HCT116 (cell line): ENCODE results near the gene FAM110A. TPM values are rescaled to one million over a fixed set of nuclear protein-coding genes. Genes with fewer than 3 reads are reported as not detected.
"Not testable (repeated sequence)": the region's sequence is repeated elsewhere in the genome, so short reads cannot be mapped to it uniquely, and the experiment has no call there.

Source experiments
- ATAC-seq: fragments of 200-7000 bp; cut with Tn5 transposase; 2 replicates; pipeline ENCODE4 v1.9.1; 2020; ENCODE audit warnings: mild to moderate bottlenecking, moderate library complexity
- BruUV-seq: library from RNA; stranded (reverse); fragments of 400-500 nt; replicated peaks from 2 replicates; lab custom pipeline; 2021; lab: Mats Ljungman, UMichigan
- CTCF ChIA-PET: fragments of 300-600 bp; sonication (Branson Sonifier 250); formaldehyde crosslinking; loops from one replicate; lab custom pipeline; 2021; ENCODE audit warnings: antibody characterized with exemption; lab: Charles Lee
- POLR2A ChIA-PET: fragments of 300-600, 350-600 bp; sonication (Branson Sonifier 250); formaldehyde crosslinking; loops from one replicate; lab custom pipeline; 2021; ENCODE audit warnings: antibody characterized with exemption; lab: Charles Lee
- RAD21 ChIA-PET, 2 experiments: fragments of 300-600 bp; sonication (Branson Sonifier 250); formaldehyde crosslinking; loops; one replicate each; lab custom pipeline; 2023; ENCODE audit warnings: low total read pairs in 2 of 2; ENCODE audit not compliant: uncharacterized antibody in 2 of 2, unreplicated experiment in 2 of 2, low non-redundant PET in 1 of 2; lab: Charles Lee
- DNase-seq: peaks from one replicate; pipeline ENCODE4 v3.0.0-alpha.2; 2010; ENCODE audit warnings: low read depth, low spot score
- H2AFZ ChIP-seq: fragments of 200-600 bp; shearing (Covaris generic), sonication (generic); 2 replicates; pipeline ENCODE4 v1.6.1; 2017; ENCODE audit warnings: low read depth, mixed run types, mixed read lengths, antibody characterized with exemption, low read length; ENCODE audit not compliant: poor library complexity, severe bottlenecking
- H3K27ac ChIP-seq: 2 replicates; pipeline ENCODE4 v1.5.1; 2012; ENCODE audit warnings: low read depth, low read length
- H3K27me3 ChIP-seq: fragments of 200-600 bp; sonication (generic); 2 replicates; pipeline ENCODE4 v1.6.1; 2016; ENCODE audit warnings: mixed run types, low read length, mixed read lengths; ENCODE audit not compliant: insufficient read depth
- H3K36me3 ChIP-seq, 2 experiments: fragments of 200-500 bp in 1 of 2; fragments of 200-600 bp in 1 of 2; sonication (Bioruptor generic) in 1 of 2; sonication (generic) in 1 of 2; 2 replicates each; pipeline versions ENCODE4 v1.5.1 to v1.6.1; 2014 to 2016; ENCODE audit warnings: low read length in 2 of 2, inconsistent platforms in 1 of 2, mixed read lengths in 1 of 2, mixed run types in 1 of 2; ENCODE audit not compliant: insufficient read depth in 2 of 2, control insufficient read depth in 1 of 2
- H3K4me1 ChIP-seq, 2 experiments: fragments of 200-600 bp in 1 of 2; sonication (generic) in 1 of 2; 2 replicates each; pipeline versions ENCODE4 v1.5.1 to v1.6.1; 2012 to 2017; ENCODE audit warnings: low read length in 2 of 2, inconsistent platforms in 1 of 2, mild to moderate bottlenecking in 1 of 2, mixed read lengths in 1 of 2, mixed run types in 1 of 2, moderate library complexity in 1 of 2; ENCODE audit not compliant: insufficient read depth in 2 of 2, control insufficient read depth in 1 of 2
- H3K4me2 ChIP-seq: fragments of 200-600 bp; sonication (generic); 2 replicates; pipeline ENCODE4 v1.6.1; 2017; ENCODE audit warnings: mixed run types, low read length, mixed read lengths
- H3K4me3 ChIP-seq, 2 experiments: fragments of 200-600 bp in 1 of 2; sonication (generic) in 1 of 2; replicated peaks in 1 of 2; 2 replicates each; pipeline ENCODE4 v1.5.1; 2011 to 2016; ENCODE audit warnings: low read length in 2 of 2, control low read depth in 1 of 2, low read depth in 1 of 2, mild to moderate bottlenecking in 1 of 2, mixed read lengths in 1 of 2, mixed run types in 1 of 2
- H3K79me2 ChIP-seq: fragments of 200-600 bp; sonication (generic); 2 replicates; pipeline ENCODE4 v1.6.1; 2017; ENCODE audit warnings: mild to moderate bottlenecking, mixed run types, low read length, moderate library complexity, mixed read lengths; ENCODE audit not compliant: insufficient read depth
- H3K9ac ChIP-seq: fragments of 200-600 bp; sonication (generic); 2 replicates; pipeline ENCODE4 v1.6.1; 2016; ENCODE audit warnings: low read length, mixed read lengths
- H3K9me2 ChIP-seq: fragments of 200-600 bp; sonication (generic), shearing (Covaris generic); 2 replicates; pipeline ENCODE4 v1.6.1; 2017; ENCODE audit warnings: mixed run types, mild to moderate bottlenecking, moderate library complexity; ENCODE audit not compliant: insufficient read depth
- H3K9me3 ChIP-seq, 2 experiments: fragments of 200-500 bp in 1 of 2; fragments of 200-600 bp in 1 of 2; sonication (Bioruptor generic) in 1 of 2; sonication (generic) in 1 of 2; 2 replicates each; pipeline ENCODE4 v1.6.1; 2014 to 2017; ENCODE audit warnings: low read length in 2 of 2, mixed read lengths in 2 of 2, inconsistent platforms in 1 of 2, low read depth in 1 of 2, mild to moderate bottlenecking in 1 of 2, mixed run types in 1 of 2, moderate library complexity in 1 of 2; ENCODE audit not compliant: control insufficient read depth in 1 of 2, insufficient read depth in 1 of 2
- H4K20me1 ChIP-seq: fragments of 200-600 bp; sonication (generic), shearing (Covaris generic); 2 replicates; pipeline ENCODE4 v1.6.1; 2017; ENCODE audit warnings: mixed run types, mild to moderate bottlenecking, moderate library complexity; ENCODE audit not compliant: insufficient read depth
- CEBPB ChIP-seq: IDR thresholded peaks from 2 replicates; pipeline ENCODE4 v1.6.1; 2012; ENCODE audit warnings: low read depth
- EGR1 ChIP-seq: IDR thresholded peaks from 2 replicates; pipeline ENCODE4 v1.6.1; 2012; ENCODE audit warnings: low read depth
- ELF1 ChIP-seq: IDR thresholded peaks from 2 replicates; pipeline ENCODE4 v1.6.1; 2012; ENCODE audit warnings: low read depth, borderline replicate concordance
- EZH2 ChIP-seq: fragments of 200-600 bp; sonication (generic); IDR thresholded peaks from 2 replicates; pipeline ENCODE4 v1.6.1; 2017; ENCODE audit warnings: antibody characterized with exemption, mixed run types
- FOSL1 ChIP-seq: IDR thresholded peaks from 2 replicates; pipeline ENCODE4 v1.6.1; 2012; ENCODE audit warnings: low read depth
- JUND ChIP-seq: IDR thresholded peaks from 2 replicates; pipeline ENCODE4 v1.6.1; 2012
- POLR2AphosphoS5 ChIP-seq: IDR thresholded peaks from 2 replicates; pipeline ENCODE4 v1.6.1; 2011; ENCODE audit warnings: mild to moderate bottlenecking, low read depth, low read length, moderate library complexity
- SRF ChIP-seq: IDR thresholded peaks from 2 replicates; pipeline ENCODE4 v1.6.1; 2012; ENCODE audit warnings: low read depth
- YY1 ChIP-seq: IDR thresholded peaks from 2 replicates; pipeline ENCODE4 v1.6.1; 2011; ENCODE audit warnings: low read length, low read depth, moderate library complexity, mild to moderate bottlenecking; ENCODE audit not compliant: insufficient replicate concordance; ENCODE audit errors: extremely low read depth
- ZFX ChIP-seq: fragments of 450-650 bp; IDR thresholded peaks from 2 replicates; pipeline ENCODE4 v1.6.1; 2017
- intact Hi-C: fragments of 100-400 bp; cut with micrococcal nuclease; formaldehyde crosslinking; loops from 2 replicates; pipeline ENCODE4 v1.10.0; 2022
- total RNA-seq: library from RNA; stranded (reverse); gene quantifications from one replicate; pipeline ENCODE4 v1.2.1, GENCODE V29; 2021; ENCODE audit not compliant: unreplicated experiment
- TF ChIP-seq, protein P1 (sequence below): IDR thresholded peaks from 2 replicates; pipeline ENCODE4 v1.6.1; 2012; ENCODE audit warnings: low read depth
- TF ChIP-seq, protein P2 (sequence below): IDR thresholded peaks from 2 replicates; pipeline ENCODE4 v1.6.1; 2012
- TF ChIP-seq, protein P3 (sequence below), 3 experiments: fragments of 200-600 bp in 1 of 3; sonication (generic) in 1 of 3; IDR thresholded peaks in 2 of 3; conservative IDR thresholded peaks in 1 of 3; 2 replicates each; pipeline ENCODE4 v1.5.1; 2012 to 2017; ENCODE audit warnings: low read depth in 2 of 3, low read length in 2 of 3, antibody characterized with exemption in 1 of 3, borderline replicate concordance in 1 of 3, control low read depth in 1 of 3, mild to moderate bottlenecking in 1 of 3, mixed read lengths in 1 of 3, mixed run types in 1 of 3, moderate library complexity in 1 of 3; ENCODE audit not compliant: insufficient read depth in 1 of 3
- TF ChIP-seq, protein P4 (sequence below): IDR thresholded peaks from 2 replicates; pipeline ENCODE4 v1.6.1; 2011; ENCODE audit warnings: mild to moderate bottlenecking, low read length, moderate library complexity; ENCODE audit not compliant: insufficient replicate concordance; ENCODE audit errors: extremely low read depth

Gene FAM110A
- total RNA-seq, 1 experiment from 2014 or later, result 26.4 TPM

DNA sequence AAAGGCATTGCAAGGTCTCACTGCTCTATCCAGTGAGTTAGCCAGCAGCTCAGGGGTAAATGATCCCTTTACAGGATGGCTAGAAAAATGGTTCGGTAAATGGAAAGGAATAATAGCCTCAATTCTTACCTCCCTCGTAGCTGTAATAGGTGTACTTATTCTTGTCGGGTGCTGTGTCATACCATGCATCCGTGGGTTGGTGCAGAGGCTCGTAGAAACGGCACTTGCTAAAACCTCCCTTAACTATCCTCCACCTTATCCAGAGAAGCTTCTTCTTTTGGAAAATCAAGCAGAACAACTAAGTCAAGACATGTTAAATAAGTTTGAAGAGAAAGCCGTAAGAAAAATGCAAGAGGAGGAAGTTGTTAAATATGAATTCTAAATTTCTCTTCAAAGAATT lies 33.5 kb upstream of the FAM110A start:
- POLR2A ChIA-PET, intact Hi-C loops, H3K4me3 ChIP-seq, H4K20me1 ChIP-seq, H3K9me3 ChIP-seq, H3K9me2 ChIP-seq, H2AFZ ChIP-seq, H3K9ac ChIP-seq, ATAC-seq, H3K4me2 ChIP-seq, RAD21 ChIA-PET, H3K4me1 ChIP-seq, H3K27me3 ChIP-seq, BruUV-seq, H3K36me3 ChIP-seq, H3K79me2 ChIP-seq, CTCF ChIA-PET, DNase-seq, H3K27ac ChIP-seq: not testable (repeated sequence)

DNA sequence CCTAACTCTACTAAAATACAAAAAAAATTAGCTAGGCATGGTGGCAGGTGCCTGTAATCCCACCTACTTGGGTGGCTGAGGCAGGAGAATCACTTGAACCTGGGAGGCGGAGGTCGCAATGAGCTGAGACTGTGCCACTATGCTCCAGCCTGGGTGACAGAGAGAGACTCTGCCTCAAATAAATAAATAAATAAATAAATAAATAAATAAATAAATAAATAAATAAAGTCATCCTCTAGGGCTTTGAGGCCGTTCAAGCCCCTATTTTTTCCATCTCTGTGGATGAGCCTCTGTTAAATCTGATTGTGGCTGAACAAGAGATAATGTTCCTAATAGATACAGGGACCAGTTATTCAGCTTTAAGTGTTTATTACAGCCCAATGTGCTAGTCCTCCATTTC lies 31.8 kb upstream of the FAM110A start:
- CTCF ChIA-PET, result no interaction called here
- TF ChIP-seq EZH2 (no peak), CEBPB (no peak), FOSL1 (no peak), POLR2AphosphoS5 (no peak), ZFX (no peak), EGR1 (no peak), JUND (no peak), SRF (no peak), YY1 (no peak), ELF1 (no peak)
- TF ChIP-seq, protein P1, sequence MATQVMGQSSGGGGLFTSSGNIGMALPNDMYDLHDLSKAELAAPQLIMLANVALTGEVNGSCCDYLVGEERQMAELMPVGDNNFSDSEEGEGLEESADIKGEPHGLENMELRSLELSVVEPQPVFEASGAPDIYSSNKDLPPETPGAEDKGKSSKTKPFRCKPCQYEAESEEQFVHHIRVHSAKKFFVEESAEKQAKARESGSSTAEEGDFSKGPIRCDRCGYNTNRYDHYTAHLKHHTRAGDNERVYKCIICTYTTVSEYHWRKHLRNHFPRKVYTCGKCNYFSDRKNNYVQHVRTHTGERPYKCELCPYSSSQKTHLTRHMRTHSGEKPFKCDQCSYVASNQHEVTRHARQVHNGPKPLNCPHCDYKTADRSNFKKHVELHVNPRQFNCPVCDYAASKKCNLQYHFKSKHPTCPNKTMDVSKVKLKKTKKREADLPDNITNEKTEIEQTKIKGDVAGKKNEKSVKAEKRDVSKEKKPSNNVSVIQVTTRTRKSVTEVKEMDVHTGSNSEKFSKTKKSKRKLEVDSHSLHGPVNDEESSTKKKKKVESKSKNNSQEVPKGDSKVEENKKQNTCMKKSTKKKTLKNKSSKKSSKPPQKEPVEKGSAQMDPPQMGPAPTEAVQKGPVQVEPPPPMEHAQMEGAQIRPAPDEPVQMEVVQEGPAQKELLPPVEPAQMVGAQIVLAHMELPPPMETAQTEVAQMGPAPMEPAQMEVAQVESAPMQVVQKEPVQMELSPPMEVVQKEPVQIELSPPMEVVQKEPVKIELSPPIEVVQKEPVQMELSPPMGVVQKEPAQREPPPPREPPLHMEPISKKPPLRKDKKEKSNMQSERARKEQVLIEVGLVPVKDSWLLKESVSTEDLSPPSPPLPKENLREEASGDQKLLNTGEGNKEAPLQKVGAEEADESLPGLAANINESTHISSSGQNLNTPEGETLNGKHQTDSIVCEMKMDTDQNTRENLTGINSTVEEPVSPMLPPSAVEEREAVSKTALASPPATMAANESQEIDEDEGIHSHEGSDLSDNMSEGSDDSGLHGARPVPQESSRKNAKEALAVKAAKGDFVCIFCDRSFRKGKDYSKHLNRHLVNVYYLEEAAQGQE, result no peak
- TF ChIP-seq, protein P2, sequence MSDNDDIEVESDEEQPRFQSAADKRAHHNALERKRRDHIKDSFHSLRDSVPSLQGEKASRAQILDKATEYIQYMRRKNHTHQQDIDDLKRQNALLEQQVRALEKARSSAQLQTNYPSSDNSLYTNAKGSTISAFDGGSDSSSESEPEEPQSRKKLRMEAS, result no peak
- TF ChIP-seq, protein P3, sequence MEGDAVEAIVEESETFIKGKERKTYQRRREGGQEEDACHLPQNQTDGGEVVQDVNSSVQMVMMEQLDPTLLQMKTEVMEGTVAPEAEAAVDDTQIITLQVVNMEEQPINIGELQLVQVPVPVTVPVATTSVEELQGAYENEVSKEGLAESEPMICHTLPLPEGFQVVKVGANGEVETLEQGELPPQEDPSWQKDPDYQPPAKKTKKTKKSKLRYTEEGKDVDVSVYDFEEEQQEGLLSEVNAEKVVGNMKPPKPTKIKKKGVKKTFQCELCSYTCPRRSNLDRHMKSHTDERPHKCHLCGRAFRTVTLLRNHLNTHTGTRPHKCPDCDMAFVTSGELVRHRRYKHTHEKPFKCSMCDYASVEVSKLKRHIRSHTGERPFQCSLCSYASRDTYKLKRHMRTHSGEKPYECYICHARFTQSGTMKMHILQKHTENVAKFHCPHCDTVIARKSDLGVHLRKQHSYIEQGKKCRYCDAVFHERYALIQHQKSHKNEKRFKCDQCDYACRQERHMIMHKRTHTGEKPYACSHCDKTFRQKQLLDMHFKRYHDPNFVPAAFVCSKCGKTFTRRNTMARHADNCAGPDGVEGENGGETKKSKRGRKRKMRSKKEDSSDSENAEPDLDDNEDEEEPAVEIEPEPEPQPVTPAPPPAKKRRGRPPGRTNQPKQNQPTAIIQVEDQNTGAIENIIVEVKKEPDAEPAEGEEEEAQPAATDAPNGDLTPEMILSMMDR (IDR thresholded peaks at IDR 0.05 in 2 of 3, conservative IDR thresholded peaks at IDR 0.05 in 1 of 3; ENCODE audit: borderline replicate concordance in 1 of 3, insufficient read depth in 1 of 3, low read depth in 2 of 3, low read length in 2 of 3), result no peak
- TF ChIP-seq, protein P4, sequence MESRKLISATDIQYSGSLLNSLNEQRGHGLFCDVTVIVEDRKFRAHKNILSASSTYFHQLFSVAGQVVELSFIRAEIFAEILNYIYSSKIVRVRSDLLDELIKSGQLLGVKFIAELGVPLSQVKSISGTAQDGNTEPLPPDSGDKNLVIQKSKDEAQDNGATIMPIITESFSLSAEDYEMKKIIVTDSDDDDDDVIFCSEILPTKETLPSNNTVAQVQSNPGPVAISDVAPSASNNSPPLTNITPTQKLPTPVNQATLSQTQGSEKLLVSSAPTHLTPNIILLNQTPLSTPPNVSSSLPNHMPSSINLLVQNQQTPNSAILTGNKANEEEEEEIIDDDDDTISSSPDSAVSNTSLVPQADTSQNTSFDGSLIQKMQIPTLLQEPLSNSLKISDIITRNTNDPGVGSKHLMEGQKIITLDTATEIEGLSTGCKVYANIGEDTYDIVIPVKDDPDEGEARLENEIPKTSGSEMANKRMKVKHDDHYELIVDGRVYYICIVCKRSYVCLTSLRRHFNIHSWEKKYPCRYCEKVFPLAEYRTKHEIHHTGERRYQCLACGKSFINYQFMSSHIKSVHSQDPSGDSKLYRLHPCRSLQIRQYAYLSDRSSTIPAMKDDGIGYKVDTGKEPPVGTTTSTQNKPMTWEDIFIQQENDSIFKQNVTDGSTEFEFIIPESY, result no peak

More for the DNA sequence above, 31.8 kb upstream of the FAM110A start:
- H3K9me2 ChIP-seq, result no peaks in the 10 kb centered on the region
- H3K9me3 ChIP-seq, result peaks cover 5 to 14% of the 10 kb centered on the region in 2 experiments; a peak in 2 of 4 replicates
- no peaks in the 10 kb centered on the region for H4K20me1 ChIP-seq
- no TSS peak for BruUV-seq
- no peaks in the 10 kb centered on the region for H3K4me1 ChIP-seq
- DNase-seq (no peak), ATAC-seq (no peak)
- no peaks in the 10 kb centered on the region for H3K27me3 ChIP-seq
- no peaks in the 10 kb centered on the region for H3K36me3 ChIP-seq
- H3K4me2 ChIP-seq, result no peak overlapping the region
- H3K27ac ChIP-seq, result no peak overlapping the region
- H3K4me3 ChIP-seq, result no peak overlapping the region
- no peak overlapping the region for H2AFZ ChIP-seq
- ChIA-PET POLR2A (no interaction called here), RAD21 (no interaction called here)
- H3K9ac ChIP-seq, result no peak overlapping the region
- H3K79me2 ChIP-seq, result no peaks in the 10 kb centered on the region
- intact Hi-C loops, result no loop called here
